H9 (cell line): ENCODE measurements around the gene EZH1. TPM values are rescaled to one million over a fixed set of nuclear protein-coding genes. Genes with fewer than 3 reads are reported as not detected.

Source experiments
- DNase-seq: peaks from one replicate; pipeline ENCODE4 v3.0.0-alpha.2; 2017
- H2AFZ ChIP-seq: one replicate; pipeline ENCODE4 v1.6.1; 2013; ENCODE audit warnings: mild to moderate bottlenecking, low read length, control low read depth, moderate library complexity
- H2AK5ac ChIP-seq: 2 replicates; pipeline ENCODE4 v1.6.1; 2013; ENCODE audit warnings: low read length, control low read depth, mixed read lengths; ENCODE audit not compliant: insufficient read length
- H2BK120ac ChIP-seq: one replicate; pipeline ENCODE4 v1.6.1; 2013; ENCODE audit warnings: low read depth, mild to moderate bottlenecking, low read length, control low read depth, inconsistent platforms; ENCODE audit not compliant: poor library complexity, severe bottlenecking
- H2BK12ac ChIP-seq: 2 replicates; pipeline ENCODE4 v1.6.1; 2013; ENCODE audit warnings: low read length, control low read depth, mixed read lengths, low read depth; ENCODE audit not compliant: insufficient read length
- H2BK15ac ChIP-seq: 2 replicates; pipeline ENCODE4 v1.6.1; 2013; ENCODE audit warnings: low read depth, low read length, control low read depth
- H2BK20ac ChIP-seq: one replicate; pipeline ENCODE4 v1.6.1; 2013; ENCODE audit warnings: low read depth, mild to moderate bottlenecking, low read length, control low read depth, inconsistent platforms; ENCODE audit not compliant: poor library complexity, severe bottlenecking
- H2BK5ac ChIP-seq: 2 replicates; pipeline ENCODE4 v1.6.1; 2013; ENCODE audit warnings: low read length, control low read depth, mixed read lengths; ENCODE audit not compliant: insufficient read length
- H3K14ac ChIP-seq: 2 replicates; pipeline ENCODE4 v1.6.1; 2013; ENCODE audit warnings: low read length, control low read depth; ENCODE audit not compliant: insufficient read depth
- H3K18ac ChIP-seq: 2 replicates; pipeline ENCODE4 v1.6.1; 2013; ENCODE audit warnings: low read depth, mild to moderate bottlenecking, mixed read lengths, low read length, control low read depth; ENCODE audit not compliant: insufficient read length
- H3K23ac ChIP-seq: 2 replicates; pipeline ENCODE4 v1.6.1; 2013; ENCODE audit warnings: low read length, control low read depth, mixed read lengths, low read depth; ENCODE audit not compliant: insufficient read length
- H3K23me2 ChIP-seq: 2 replicates; pipeline ENCODE4 v1.6.1; 2013; ENCODE audit warnings: low read depth, mild to moderate bottlenecking, mixed read lengths, low read length, control low read depth; ENCODE audit not compliant: insufficient read length, poor library complexity, severe bottlenecking
- H3K27ac ChIP-seq: 2 replicates; pipeline ENCODE4 v1.5.1; 2013; ENCODE audit warnings: low read length, control low read depth, mixed read lengths, low read depth; ENCODE audit not compliant: insufficient read length
- H3K27me3 ChIP-seq: 2 replicates; pipeline ENCODE4 v1.6.1; 2013; ENCODE audit warnings: low read length, control low read depth, inconsistent platforms; ENCODE audit not compliant: insufficient read depth
- H3K4ac ChIP-seq: 2 replicates; pipeline ENCODE4 v1.6.1; 2013; ENCODE audit warnings: low read depth, mild to moderate bottlenecking, control low read depth, inconsistent platforms, low read length, moderate library complexity
- H3K4me1 ChIP-seq: 2 replicates; pipeline ENCODE4 v1.6.1; 2013; ENCODE audit warnings: low read length, control low read depth, inconsistent platforms; ENCODE audit not compliant: insufficient read depth
- H3K4me2 ChIP-seq: 2 replicates; pipeline ENCODE4 v1.6.1; 2013; ENCODE audit warnings: low read length, control low read depth, mixed read lengths; ENCODE audit not compliant: insufficient read length, insufficient read depth
- H3K56ac ChIP-seq: 2 replicates; pipeline ENCODE4 v1.6.1; 2013; ENCODE audit warnings: low read depth, mild to moderate bottlenecking, mixed read lengths, low read length, control low read depth; ENCODE audit not compliant: insufficient read length
- H3K79me1 ChIP-seq: 2 replicates; pipeline ENCODE4 v1.6.1; 2013; ENCODE audit warnings: low read depth, mild to moderate bottlenecking, moderate library complexity, low read length, control low read depth, inconsistent platforms; ENCODE audit not compliant: insufficient read depth, poor library complexity, severe bottlenecking
- H3K79me2 ChIP-seq: 2 replicates; pipeline ENCODE4 v1.6.1; 2013; ENCODE audit warnings: low read length, control low read depth, inconsistent platforms; ENCODE audit not compliant: insufficient read depth
- H3K9ac ChIP-seq: 2 replicates; pipeline ENCODE4 v1.6.1; 2013; ENCODE audit warnings: low read length, control low read depth, mixed read lengths; ENCODE audit not compliant: insufficient read length; ENCODE audit errors: extremely low read depth
- H3K9me3 ChIP-seq: one replicate; pipeline ENCODE4 v1.6.1; 2013; ENCODE audit warnings: low read depth, low read length, inconsistent platforms; ENCODE audit not compliant: control insufficient read depth
- H3T11ph ChIP-seq: one replicate; pipeline ENCODE4 v1.6.1; 2013; ENCODE audit warnings: mild to moderate bottlenecking, low read length, control low read depth, inconsistent platforms
- H4K20me1 ChIP-seq: one replicate; pipeline ENCODE4 v1.6.1; 2013; ENCODE audit not compliant: control insufficient read depth, insufficient read length, insufficient read depth
- H4K5ac ChIP-seq: 2 replicates; pipeline ENCODE4 v1.6.1; 2013; ENCODE audit warnings: low read depth, mild to moderate bottlenecking, mixed read lengths, low read length, control low read depth; ENCODE audit not compliant: insufficient read length
- H4K8ac ChIP-seq: replicated peaks from 2 replicates; pipeline ENCODE4 v1.6.1; 2013; ENCODE audit warnings: low read length, control low read depth, mixed read lengths, low read depth; ENCODE audit not compliant: insufficient read length
- H4K91ac ChIP-seq: 2 replicates; pipeline ENCODE4 v1.6.1; 2013; ENCODE audit warnings: low read depth, mild to moderate bottlenecking, moderate library complexity, mixed read lengths, low read length, control low read depth; ENCODE audit not compliant: insufficient read length
- H3K27ac Mint-ChIP-seq, 3 experiments: 2 replicates in 2 of 3; 3 replicates in 1 of 3; pipeline ENCODE4 v1.8.0; 2020 to 2021; ENCODE audit warnings: mixed read lengths in 3 of 3, mild to moderate bottlenecking in 1 of 3, moderate library complexity in 1 of 3
- H3K27me3 Mint-ChIP-seq: 2 replicates; pipeline ENCODE4 v1.8.0; 2021; ENCODE audit warnings: low read depth, mild to moderate bottlenecking, moderate library complexity, mixed read lengths
- H3K36me3 Mint-ChIP-seq, 3 experiments: 2 replicates in 2 of 3; 3 replicates in 1 of 3; pipeline ENCODE4 v1.8.0; 2020 to 2021; ENCODE audit warnings: low read depth in 3 of 3, mixed read lengths in 3 of 3; ENCODE audit not compliant: insufficient read depth in 1 of 3
- H3K4me1 Mint-ChIP-seq, 2 experiments: 2 replicates each; pipeline ENCODE4 v1.8.0; 2020; ENCODE audit warnings: mixed read lengths in 2 of 2
- H3K4me3 Mint-ChIP-seq, 2 experiments: 2 replicates in 1 of 2; 3 replicates in 1 of 2; pipeline ENCODE4 v1.8.0; 2020 to 2021; ENCODE audit warnings: mild to moderate bottlenecking in 2 of 2, mixed read lengths in 2 of 2, moderate library complexity in 1 of 2
- H3K9me3 Mint-ChIP-seq, 2 experiments: 2 replicates in 1 of 2; 3 replicates in 1 of 2; pipeline ENCODE4 v1.8.0; 2020; ENCODE audit warnings: mild to moderate bottlenecking in 2 of 2, mixed read lengths in 2 of 2, moderate library complexity in 1 of 2
- WGBS: extraction: QIAGEN DNeasy Blood & Tissue Kit; methylation state at CpG from one replicate; pipeline ENCODE4 v1.1.7; 2013; ENCODE audit warnings: missing lambda C conversion rate, low lambda C conversion rate, mixed read lengths; ENCODE audit not compliant: insufficient read length; ENCODE audit errors: extremely low coverage; 5-methylcytosine and 5-hydroxymethylcytosine counted together
- total RNA-seq: library from RNA; stranded (reverse); gene quantifications from 2 replicates; pipeline ENCODE4 v1.2.1, GENCODE V29; 2021
- TF ChIP-seq, protein P1 (sequence below): fragments of 200-600 bp; sonication (generic); conservative IDR thresholded peaks from 3 replicates; pipeline ENCODE4 v1.8.0; 2021; ENCODE audit warnings: antibody characterized with exemption, mild to moderate bottlenecking

The EZH1 gene
- total RNA-seq, 1 experiment from 2014 or later = 17.9 TPM

DNA sequence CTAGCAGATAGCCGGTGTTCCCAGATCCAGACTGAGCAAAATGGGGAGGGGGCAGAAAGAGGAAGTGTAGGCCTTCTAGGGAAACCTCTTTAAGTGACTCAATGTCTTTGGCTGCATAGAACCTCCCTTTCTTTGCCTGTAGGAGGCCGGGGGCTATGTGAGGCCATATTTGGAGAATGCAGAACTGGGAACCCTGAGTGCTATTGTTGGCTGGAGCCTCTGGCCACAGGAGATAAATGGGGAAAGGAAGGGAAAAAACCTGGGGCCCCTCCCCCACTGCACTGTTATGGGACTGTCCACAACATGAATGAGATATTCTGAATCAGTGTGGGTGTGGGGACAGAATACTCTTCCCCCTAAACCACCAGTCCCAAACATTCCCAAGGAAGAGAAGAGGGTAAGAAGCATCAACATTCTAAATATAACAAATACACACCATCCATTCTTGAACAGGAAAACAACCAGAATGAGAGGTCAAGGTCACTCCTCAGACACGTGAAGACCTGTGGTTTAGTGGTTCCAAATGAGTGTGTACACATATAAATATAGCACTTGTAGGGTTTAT, 30.8 kb upstream of the EZH1 start:
- H3K4me1 Mint-ChIP-seq = peaks cover 15 to 17% of the 10 kb centered on the region in 2 experiments
- H3K4me3 Mint-ChIP-seq = peak overlapping the region; percentile 23 to 100; a peak in 2 of 5 replicates
- H3K36me3 Mint-ChIP-seq = peaks cover 4 to 44% (median 41%) of the 10 kb centered on the region in 3 experiments; a peak in 6 of 7 replicates

More for the DNA sequence above, 30.8 kb upstream of the EZH1 start:
- Histone ChIP-seq H2BK15ac (no peak overlapping the region), H3T11ph (no peak overlapping the region), H2AFZ (no peak overlapping the region), H2BK5ac (no peak overlapping the region), H3K23me2 (peaks cover 8% of the 10 kb centered on the region), H3K4me2 (no peak overlapping the region), H3K9me3 (no peaks in the 10 kb centered on the region), H3K23ac (no peak overlapping the region), H3K14ac (no peak overlapping the region), H3K18ac (no peak overlapping the region), H3K4ac (no peak overlapping the region), H4K5ac (no peak overlapping the region), H3K56ac (no peak overlapping the region), H3K9ac (no peak overlapping the region), H4K91ac (no peak overlapping the region), H2BK120ac (no peak overlapping the region), H3K4me1 (no peaks in the 10 kb centered on the region), H3K79me2 (no peaks in the 10 kb centered on the region), H2BK12ac (no peak overlapping the region), H2AK5ac (no peak overlapping the region), H4K20me1 (no peaks in the 10 kb centered on the region), H3K27ac (no peak overlapping the region), H4K8ac (no peak overlapping the region), H3K27me3 (no peaks in the 10 kb centered on the region), H2BK20ac (no peak overlapping the region), H3K79me1 (no peaks in the 10 kb centered on the region)
- no CpG with 5 or more reads among the region's 3 CpGs for WGBS
- Mint-ChIP-seq H3K9me3 (no peaks in the 10 kb centered on the region; a peak in 1 of 5 replicates), H3K27ac (no peak overlapping the region), H3K27me3 (no peaks in the 10 kb centered on the region)
- DNase-seq = no peak
- TF ChIP-seq, protein P1, sequence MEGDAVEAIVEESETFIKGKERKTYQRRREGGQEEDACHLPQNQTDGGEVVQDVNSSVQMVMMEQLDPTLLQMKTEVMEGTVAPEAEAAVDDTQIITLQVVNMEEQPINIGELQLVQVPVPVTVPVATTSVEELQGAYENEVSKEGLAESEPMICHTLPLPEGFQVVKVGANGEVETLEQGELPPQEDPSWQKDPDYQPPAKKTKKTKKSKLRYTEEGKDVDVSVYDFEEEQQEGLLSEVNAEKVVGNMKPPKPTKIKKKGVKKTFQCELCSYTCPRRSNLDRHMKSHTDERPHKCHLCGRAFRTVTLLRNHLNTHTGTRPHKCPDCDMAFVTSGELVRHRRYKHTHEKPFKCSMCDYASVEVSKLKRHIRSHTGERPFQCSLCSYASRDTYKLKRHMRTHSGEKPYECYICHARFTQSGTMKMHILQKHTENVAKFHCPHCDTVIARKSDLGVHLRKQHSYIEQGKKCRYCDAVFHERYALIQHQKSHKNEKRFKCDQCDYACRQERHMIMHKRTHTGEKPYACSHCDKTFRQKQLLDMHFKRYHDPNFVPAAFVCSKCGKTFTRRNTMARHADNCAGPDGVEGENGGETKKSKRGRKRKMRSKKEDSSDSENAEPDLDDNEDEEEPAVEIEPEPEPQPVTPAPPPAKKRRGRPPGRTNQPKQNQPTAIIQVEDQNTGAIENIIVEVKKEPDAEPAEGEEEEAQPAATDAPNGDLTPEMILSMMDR = no peak
